WTC11 (cell line): Measurements from ENCODE around the gene SBK3. TPM values are rescaled to one million over a fixed set of nuclear protein-coding genes. Genes with fewer than 3 reads are reported as not detected.

Experiments used
- CREB1 ChIP-seq: sonication (generic); formaldehyde crosslinking; IDR thresholded peaks from 2 replicates; pipeline ENCODE4 v1.8.0; 2023; ENCODE audit warnings: mild to moderate bottlenecking, missing genetic modification reagents
- FOXP1 ChIP-seq: sonication (generic); formaldehyde crosslinking; IDR thresholded peaks from 2 replicates; pipeline ENCODE4 v1.8.0; 2022; ENCODE audit warnings: missing genetic modification reagents, mild to moderate bottlenecking, moderate library complexity, borderline replicate concordance
- KAT7 ChIP-seq: sonication (generic); formaldehyde crosslinking; IDR thresholded peaks from 2 replicates; pipeline ENCODE4 v1.8.1; 2023; ENCODE audit warnings: missing genetic modification reagents, mild to moderate bottlenecking, borderline replicate concordance
- SOX15 ChIP-seq: fragments of 250-450 bp; sonication (Bioruptor Pico); IDR thresholded peaks from 2 replicates; pipeline ENCODE4 v1.9.0; 2021; ENCODE audit warnings: mild to moderate bottlenecking
- ZNF219 ChIP-seq: sonication (generic); formaldehyde crosslinking; IDR thresholded peaks from 2 replicates; pipeline ENCODE4 v1.8.0; 2023; ENCODE audit warnings: missing genetic modification reagents, mild to moderate bottlenecking, borderline replicate concordance
- ZNF232 ChIP-seq: sonication (generic); formaldehyde crosslinking; IDR thresholded peaks from 2 replicates; pipeline ENCODE4 v1.8.0; 2022; ENCODE audit warnings: mild to moderate bottlenecking, missing genetic modification reagents
- total RNA-seq: library from RNA; stranded (reverse); gene quantifications from 3 replicates; pipeline ENCODE4 v1.2.3, GENCODE V29; 2021
- TF ChIP-seq, protein P1 (sequence below): sonication (generic); formaldehyde crosslinking; IDR thresholded peaks from 2 replicates; pipeline ENCODE4 v1.8.1; 2023; ENCODE audit warnings: mild to moderate bottlenecking, moderate library complexity, missing genetic modification reagents
- TF ChIP-seq, protein P2 (sequence below): fragments of 200-600 bp; IDR thresholded peaks from 2 replicates; pipeline ENCODE4 v1.8.0; 2022; ENCODE audit warnings: antibody characterized with exemption
- TF ChIP-seq, protein P3 (sequence below): sonication (generic); formaldehyde crosslinking; conservative IDR thresholded peaks from 2 replicates; pipeline ENCODE4 v1.8.1; 2023; ENCODE audit warnings: mild to moderate bottlenecking, low read depth, missing genetic modification reagents, moderate library complexity
- TF ChIP-seq, protein P4 (sequence below): fragments of 250-450 bp; sonication (Bioruptor Pico); IDR thresholded peaks from 2 replicates; pipeline ENCODE4 v1.9.0; 2021; ENCODE audit warnings: moderate library complexity, mild to moderate bottlenecking, inconsistent platforms, borderline replicate concordance
- TF ChIP-seq, protein P5 (sequence below): sonication (generic); formaldehyde crosslinking; IDR thresholded peaks from 2 replicates; pipeline ENCODE4 v1.8.1; 2023; ENCODE audit warnings: mild to moderate bottlenecking, missing genetic modification reagents
- TF ChIP-seq, protein P6 (sequence below): fragments of 250-450 bp; sonication (Bioruptor Pico); conservative IDR thresholded peaks from 2 replicates; pipeline ENCODE4 v1.9.0; 2021; ENCODE audit warnings: mild to moderate bottlenecking
- TF ChIP-seq, protein P7 (sequence below): fragments of 250-450 bp; sonication (Bioruptor Pico); IDR thresholded peaks from 2 replicates; pipeline ENCODE4 v1.9.0; 2021; ENCODE audit warnings: mild to moderate bottlenecking, borderline replicate concordance
- TF ChIP-seq, protein P8 (sequence below): sonication (generic); formaldehyde crosslinking; IDR thresholded peaks from 2 replicates; pipeline ENCODE4 v1.8.1; 2022; ENCODE audit warnings: mild to moderate bottlenecking, moderate library complexity, missing genetic modification reagents
- TF ChIP-seq, protein P9 (sequence below): sonication (generic); formaldehyde crosslinking; IDR thresholded peaks from 2 replicates; pipeline ENCODE4 v1.8.1; 2023; ENCODE audit warnings: mild to moderate bottlenecking, missing genetic modification reagents

SBK3 gene
- total RNA-seq, 1 experiment from 2014 or later = 0.90 TPM

DNA sequence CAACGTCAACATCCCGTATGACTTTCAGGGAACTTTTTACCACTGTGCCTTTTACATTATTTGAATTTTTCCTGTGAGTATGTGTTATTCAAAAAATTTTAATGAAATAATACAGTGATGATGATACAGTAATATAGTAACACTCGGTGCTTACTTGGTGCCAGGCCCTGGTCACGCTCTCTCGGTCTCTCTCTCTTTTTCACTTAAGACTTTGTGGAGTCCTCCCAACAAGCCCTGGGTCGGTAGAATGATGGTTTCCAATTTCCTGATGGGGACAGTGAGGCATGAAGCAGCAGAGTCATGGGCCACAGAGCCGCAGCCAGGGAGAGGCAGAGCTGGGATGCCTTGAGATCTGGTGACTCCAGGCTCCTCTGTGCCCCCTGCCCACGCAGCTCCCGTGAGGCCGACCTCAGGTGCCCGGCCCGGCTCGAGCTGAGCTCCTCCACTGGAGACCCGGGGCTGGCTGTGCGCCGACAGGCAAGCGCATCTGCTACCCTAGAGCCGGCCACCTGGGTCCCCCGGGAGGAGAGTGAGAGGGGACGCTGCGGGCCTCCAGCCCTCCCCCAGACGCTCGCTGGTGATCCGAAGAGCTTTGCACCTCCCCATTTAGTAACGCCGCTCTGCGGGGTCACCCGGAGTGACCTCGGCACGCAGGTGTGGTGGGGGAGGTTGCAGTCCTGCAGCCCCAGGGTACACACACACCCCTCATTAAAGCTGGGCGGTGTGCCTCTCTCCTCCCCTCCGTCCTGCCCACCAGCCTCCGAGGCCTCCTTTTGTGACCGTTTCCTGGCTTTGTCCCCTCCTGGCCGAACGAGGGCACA is 4.4 kb upstream of the SBK3 start (continued):
- TF ChIP-seq CREB1 (CRISPR knock-in tag) (no peak), FOXP1 (CRISPR knock-in tag) (no peak), ZNF219 (CRISPR knock-in tag) (no peak), KAT7 (CRISPR knock-in tag) (peak; percentile 73; the same call in 1 of the 2 replicates), ZNF232 (CRISPR knock-in tag) (no peak), SOX15 (CRISPR knock-in tag) (no peak)
- TF ChIP-seq, protein P1, sequence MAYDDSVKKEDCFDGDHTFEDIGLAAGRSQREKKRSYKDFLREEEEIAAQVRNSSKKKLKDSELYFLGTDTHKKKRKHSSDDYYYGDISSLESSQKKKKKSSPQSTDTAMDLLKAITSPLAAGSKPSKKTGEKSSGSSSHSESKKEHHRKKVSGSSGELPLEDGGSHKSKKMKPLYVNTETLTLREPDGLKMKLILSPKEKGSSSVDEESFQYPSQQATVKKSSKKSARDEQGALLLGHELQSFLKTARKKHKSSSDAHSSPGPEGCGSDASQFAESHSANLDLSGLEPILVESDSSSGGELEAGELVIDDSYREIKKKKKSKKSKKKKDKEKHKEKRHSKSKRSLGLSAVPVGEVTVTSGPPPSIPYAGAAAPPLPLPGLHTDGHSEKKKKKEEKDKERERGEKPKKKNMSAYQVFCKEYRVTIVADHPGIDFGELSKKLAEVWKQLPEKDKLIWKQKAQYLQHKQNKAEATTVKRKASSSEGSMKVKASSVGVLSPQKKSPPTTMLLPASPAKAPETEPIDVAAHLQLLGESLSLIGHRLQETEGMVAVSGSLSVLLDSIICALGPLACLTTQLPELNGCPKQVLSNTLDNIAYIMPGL (CRISPR knock-in tag) = 0 out of 2 replicates have a peak, but pooled peaks have one; percentile 48
- TF ChIP-seq, protein P2, sequence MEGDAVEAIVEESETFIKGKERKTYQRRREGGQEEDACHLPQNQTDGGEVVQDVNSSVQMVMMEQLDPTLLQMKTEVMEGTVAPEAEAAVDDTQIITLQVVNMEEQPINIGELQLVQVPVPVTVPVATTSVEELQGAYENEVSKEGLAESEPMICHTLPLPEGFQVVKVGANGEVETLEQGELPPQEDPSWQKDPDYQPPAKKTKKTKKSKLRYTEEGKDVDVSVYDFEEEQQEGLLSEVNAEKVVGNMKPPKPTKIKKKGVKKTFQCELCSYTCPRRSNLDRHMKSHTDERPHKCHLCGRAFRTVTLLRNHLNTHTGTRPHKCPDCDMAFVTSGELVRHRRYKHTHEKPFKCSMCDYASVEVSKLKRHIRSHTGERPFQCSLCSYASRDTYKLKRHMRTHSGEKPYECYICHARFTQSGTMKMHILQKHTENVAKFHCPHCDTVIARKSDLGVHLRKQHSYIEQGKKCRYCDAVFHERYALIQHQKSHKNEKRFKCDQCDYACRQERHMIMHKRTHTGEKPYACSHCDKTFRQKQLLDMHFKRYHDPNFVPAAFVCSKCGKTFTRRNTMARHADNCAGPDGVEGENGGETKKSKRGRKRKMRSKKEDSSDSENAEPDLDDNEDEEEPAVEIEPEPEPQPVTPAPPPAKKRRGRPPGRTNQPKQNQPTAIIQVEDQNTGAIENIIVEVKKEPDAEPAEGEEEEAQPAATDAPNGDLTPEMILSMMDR = no peak
- TF ChIP-seq, protein P3, sequence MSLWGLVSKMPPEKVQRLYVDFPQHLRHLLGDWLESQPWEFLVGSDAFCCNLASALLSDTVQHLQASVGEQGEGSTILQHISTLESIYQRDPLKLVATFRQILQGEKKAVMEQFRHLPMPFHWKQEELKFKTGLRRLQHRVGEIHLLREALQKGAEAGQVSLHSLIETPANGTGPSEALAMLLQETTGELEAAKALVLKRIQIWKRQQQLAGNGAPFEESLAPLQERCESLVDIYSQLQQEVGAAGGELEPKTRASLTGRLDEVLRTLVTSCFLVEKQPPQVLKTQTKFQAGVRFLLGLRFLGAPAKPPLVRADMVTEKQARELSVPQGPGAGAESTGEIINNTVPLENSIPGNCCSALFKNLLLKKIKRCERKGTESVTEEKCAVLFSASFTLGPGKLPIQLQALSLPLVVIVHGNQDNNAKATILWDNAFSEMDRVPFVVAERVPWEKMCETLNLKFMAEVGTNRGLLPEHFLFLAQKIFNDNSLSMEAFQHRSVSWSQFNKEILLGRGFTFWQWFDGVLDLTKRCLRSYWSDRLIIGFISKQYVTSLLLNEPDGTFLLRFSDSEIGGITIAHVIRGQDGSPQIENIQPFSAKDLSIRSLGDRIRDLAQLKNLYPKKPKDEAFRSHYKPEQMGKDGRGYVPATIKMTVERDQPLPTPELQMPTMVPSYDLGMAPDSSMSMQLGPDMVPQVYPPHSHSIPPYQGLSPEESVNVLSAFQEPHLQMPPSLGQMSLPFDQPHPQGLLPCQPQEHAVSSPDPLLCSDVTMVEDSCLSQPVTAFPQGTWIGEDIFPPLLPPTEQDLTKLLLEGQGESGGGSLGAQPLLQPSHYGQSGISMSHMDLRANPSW (CRISPR knock-in tag) = no peak
- TF ChIP-seq, protein P4, sequence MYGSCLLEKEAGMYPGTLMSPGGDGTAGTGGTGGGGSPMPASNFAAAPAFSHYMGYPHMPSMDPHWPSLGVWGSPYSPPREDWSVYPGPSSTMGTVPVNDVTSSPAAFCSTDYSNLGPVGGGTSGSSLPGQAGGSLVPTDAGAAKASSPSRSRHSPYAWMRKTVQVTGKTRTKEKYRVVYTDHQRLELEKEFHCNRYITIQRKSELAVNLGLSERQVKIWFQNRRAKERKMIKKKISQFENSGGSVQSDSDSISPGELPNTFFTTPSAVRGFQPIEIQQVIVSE = no peak
- TF ChIP-seq, protein P5, sequence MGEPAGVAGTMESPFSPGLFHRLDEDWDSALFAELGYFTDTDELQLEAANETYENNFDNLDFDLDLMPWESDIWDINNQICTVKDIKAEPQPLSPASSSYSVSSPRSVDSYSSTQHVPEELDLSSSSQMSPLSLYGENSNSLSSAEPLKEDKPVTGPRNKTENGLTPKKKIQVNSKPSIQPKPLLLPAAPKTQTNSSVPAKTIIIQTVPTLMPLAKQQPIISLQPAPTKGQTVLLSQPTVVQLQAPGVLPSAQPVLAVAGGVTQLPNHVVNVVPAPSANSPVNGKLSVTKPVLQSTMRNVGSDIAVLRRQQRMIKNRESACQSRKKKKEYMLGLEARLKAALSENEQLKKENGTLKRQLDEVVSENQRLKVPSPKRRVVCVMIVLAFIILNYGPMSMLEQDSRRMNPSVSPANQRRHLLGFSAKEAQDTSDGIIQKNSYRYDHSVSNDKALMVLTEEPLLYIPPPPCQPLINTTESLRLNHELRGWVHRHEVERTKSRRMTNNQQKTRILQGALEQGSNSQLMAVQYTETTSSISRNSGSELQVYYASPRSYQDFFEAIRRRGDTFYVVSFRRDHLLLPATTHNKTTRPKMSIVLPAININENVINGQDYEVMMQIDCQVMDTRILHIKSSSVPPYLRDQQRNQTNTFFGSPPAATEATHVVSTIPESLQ (CRISPR knock-in tag) = no peak
- TF ChIP-seq, protein P6, sequence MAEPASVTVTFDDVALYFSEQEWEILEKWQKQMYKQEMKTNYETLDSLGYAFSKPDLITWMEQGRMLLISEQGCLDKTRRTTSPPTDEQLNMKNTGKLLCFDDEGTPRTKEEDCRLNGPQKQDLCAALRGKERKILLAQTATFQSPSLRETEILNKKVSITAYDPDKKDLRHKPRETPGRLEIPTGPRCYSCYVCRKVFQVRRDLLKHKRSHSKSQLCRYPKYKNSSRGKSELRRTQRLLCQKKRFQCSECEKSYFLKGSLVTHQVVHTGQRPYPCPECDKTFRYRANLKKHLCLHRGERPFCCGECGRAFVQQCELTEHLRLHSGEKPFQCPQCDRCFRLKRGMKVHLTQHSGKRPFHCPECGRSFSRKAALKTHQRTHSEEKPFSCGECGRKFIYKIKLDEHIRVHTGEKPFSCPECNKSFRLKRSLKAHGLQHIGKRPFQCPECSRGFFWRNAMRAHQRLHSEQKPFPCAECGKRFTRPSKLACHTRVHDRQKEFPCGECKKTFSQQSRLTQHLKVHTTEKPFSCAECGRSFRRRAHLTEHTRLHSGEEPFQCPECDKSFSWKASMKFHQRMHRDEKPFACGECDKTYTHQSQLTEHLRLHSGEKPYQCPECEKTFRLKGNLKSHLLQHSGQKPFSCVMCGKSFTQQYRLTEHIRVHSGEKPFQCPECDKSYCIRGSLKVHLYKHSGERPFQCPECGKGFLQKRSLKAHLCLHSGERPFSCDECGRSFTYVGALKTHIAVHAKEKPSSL = no peak
- TF ChIP-seq, protein P7, sequence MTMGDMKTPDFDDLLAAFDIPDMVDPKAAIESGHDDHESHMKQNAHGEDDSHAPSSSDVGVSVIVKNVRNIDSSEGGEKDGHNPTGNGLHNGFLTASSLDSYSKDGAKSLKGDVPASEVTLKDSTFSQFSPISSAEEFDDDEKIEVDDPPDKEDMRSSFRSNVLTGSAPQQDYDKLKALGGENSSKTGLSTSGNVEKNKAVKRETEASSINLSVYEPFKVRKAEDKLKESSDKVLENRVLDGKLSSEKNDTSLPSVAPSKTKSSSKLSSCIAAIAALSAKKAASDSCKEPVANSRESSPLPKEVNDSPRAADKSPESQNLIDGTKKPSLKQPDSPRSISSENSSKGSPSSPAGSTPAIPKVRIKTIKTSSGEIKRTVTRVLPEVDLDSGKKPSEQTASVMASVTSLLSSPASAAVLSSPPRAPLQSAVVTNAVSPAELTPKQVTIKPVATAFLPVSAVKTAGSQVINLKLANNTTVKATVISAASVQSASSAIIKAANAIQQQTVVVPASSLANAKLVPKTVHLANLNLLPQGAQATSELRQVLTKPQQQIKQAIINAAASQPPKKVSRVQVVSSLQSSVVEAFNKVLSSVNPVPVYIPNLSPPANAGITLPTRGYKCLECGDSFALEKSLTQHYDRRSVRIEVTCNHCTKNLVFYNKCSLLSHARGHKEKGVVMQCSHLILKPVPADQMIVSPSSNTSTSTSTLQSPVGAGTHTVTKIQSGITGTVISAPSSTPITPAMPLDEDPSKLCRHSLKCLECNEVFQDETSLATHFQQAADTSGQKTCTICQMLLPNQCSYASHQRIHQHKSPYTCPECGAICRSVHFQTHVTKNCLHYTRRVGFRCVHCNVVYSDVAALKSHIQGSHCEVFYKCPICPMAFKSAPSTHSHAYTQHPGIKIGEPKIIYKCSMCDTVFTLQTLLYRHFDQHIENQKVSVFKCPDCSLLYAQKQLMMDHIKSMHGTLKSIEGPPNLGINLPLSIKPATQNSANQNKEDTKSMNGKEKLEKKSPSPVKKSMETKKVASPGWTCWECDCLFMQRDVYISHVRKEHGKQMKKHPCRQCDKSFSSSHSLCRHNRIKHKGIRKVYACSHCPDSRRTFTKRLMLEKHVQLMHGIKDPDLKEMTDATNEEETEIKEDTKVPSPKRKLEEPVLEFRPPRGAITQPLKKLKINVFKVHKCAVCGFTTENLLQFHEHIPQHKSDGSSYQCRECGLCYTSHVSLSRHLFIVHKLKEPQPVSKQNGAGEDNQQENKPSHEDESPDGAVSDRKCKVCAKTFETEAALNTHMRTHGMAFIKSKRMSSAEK (CRISPR knock-in tag) = no peak
- TF ChIP-seq, protein P8, sequence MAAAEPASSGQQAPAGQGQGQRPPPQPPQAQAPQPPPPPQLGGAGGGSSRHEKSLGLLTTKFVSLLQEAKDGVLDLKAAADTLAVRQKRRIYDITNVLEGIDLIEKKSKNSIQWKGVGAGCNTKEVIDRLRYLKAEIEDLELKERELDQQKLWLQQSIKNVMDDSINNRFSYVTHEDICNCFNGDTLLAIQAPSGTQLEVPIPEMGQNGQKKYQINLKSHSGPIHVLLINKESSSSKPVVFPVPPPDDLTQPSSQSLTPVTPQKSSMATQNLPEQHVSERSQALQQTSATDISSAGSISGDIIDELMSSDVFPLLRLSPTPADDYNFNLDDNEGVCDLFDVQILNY (CRISPR knock-in tag) = peak; percentile 52; the same call in 1 of the 2 replicates
- TF ChIP-seq, protein P9, sequence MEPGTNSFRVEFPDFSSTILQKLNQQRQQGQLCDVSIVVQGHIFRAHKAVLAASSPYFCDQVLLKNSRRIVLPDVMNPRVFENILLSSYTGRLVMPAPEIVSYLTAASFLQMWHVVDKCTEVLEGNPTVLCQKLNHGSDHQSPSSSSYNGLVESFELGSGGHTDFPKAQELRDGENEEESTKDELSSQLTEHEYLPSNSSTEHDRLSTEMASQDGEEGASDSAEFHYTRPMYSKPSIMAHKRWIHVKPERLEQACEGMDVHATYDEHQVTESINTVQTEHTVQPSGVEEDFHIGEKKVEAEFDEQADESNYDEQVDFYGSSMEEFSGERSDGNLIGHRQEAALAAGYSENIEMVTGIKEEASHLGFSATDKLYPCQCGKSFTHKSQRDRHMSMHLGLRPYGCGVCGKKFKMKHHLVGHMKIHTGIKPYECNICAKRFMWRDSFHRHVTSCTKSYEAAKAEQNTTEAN = no peak; the same call in 1 of the 2 replicates
